ENCODE results near the gene FLRT2.

FLRT2 gene

DNA sequence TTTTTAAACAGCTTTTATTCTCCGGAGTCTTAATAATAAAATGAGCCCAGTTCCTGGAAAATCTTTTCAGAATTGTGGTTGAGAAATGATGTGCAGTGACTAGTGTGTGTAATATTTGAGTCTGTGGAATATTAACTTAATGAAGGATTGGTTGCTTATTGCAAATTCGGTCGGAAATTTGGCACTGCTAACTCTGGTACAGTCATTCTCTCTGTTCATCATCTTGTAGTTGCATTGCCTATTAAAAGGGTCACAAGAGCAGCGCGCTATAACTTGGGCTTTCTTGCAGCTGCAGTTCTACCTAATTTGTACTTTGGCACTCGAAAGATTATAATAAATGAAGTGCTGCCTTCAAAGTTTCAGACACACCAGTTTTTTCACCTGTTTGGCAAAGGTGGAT lies 146.0 kb downstream of the FLRT2 start:
- Histone ChIP-seq H3K27ac (no peak overlapping the region), H3K9me3 (ENCODE audit: severe bottlenecking) (no peaks in the 10 kb centered on the region), H3K36me3 (no peaks in the 10 kb centered on the region), H3K4me3 (ENCODE audit: low read depth, low read length) (no peak overlapping the region), H3K27me3 (ENCODE audit: insufficient read depth, low read depth, severe bottlenecking) (no peaks in the 10 kb centered on the region)
- TF ChIP-seq, protein P1, sequence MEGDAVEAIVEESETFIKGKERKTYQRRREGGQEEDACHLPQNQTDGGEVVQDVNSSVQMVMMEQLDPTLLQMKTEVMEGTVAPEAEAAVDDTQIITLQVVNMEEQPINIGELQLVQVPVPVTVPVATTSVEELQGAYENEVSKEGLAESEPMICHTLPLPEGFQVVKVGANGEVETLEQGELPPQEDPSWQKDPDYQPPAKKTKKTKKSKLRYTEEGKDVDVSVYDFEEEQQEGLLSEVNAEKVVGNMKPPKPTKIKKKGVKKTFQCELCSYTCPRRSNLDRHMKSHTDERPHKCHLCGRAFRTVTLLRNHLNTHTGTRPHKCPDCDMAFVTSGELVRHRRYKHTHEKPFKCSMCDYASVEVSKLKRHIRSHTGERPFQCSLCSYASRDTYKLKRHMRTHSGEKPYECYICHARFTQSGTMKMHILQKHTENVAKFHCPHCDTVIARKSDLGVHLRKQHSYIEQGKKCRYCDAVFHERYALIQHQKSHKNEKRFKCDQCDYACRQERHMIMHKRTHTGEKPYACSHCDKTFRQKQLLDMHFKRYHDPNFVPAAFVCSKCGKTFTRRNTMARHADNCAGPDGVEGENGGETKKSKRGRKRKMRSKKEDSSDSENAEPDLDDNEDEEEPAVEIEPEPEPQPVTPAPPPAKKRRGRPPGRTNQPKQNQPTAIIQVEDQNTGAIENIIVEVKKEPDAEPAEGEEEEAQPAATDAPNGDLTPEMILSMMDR (IDR thresholded peaks at IDR 0.05; ENCODE audit: low read depth, low read length) = no peak
- DNase-seq = no peak

DNA sequence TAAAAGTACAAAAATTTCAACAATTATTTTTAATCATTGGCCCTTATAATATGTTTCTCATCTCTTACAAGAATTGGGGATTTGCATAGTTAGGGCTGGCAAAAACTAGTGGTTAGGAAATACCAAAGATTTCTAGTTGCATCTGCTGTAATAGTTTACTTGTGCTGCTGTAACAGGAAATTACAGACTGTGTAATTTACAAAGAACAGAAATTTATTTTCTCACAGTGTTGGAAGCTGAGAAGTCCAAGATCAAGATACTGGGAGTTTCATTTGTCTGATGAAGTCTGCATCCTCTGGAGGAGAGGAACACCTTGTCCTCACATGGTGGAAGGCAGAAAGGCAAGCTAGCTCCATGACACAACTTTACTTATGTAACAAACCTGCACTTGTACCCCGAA lies 157.0 kb downstream of the FLRT2 start:
- DNase-seq = no peak
- TF ChIP-seq, protein P1 (IDR thresholded peaks at IDR 0.05; ENCODE audit: low read depth, low read length) = no peak
- H3K9me3 ChIP-seq (ENCODE audit: severe bottlenecking) = no peaks in the 10 kb centered on the region

DNA sequence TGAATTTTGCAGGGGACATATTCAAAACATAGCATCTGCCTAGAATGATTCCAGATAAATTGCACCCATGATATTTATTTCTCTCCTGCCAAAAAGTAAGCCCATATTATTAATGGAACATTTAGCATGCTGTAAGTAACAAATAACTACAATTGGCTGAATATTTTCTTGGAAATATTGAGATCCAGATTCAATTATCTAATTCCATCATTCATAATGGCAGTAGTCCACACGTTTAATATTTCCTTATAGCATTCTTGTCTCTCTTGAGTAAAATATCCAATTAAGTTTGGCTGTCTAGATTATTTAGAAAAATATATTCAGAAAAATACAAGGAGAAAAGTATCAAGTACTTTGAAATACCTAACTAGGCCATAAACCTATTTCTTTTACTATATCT lies 157.5 kb downstream of the FLRT2 start:
- Histone ChIP-seq H3K36me3 (no peaks in the 10 kb centered on the region), H3K4me3 (ENCODE audit: low read depth, low read length) (no peak overlapping the region), H3K9me3 (ENCODE audit: severe bottlenecking) (no peaks in the 10 kb centered on the region), H3K27me3 (ENCODE audit: insufficient read depth, low read depth, severe bottlenecking) (no peaks in the 10 kb centered on the region), H3K27ac (no peak overlapping the region)
- TF ChIP-seq, protein P1 (IDR thresholded peaks at IDR 0.05; ENCODE audit: low read depth, low read length) = no peak
- no peak for DNase-seq

More for the DNA sequence above, 157.0 kb downstream of the FLRT2 start:
- H3K4me3 ChIP-seq (ENCODE audit: low read depth, low read length) = no peak overlapping the region
- H3K27ac ChIP-seq = no peak overlapping the region
- H3K27me3 ChIP-seq (ENCODE audit: insufficient read depth, low read depth, severe bottlenecking) = no peaks in the 10 kb centered on the region
- H3K36me3 ChIP-seq = no peaks in the 10 kb centered on the region

DNA sequence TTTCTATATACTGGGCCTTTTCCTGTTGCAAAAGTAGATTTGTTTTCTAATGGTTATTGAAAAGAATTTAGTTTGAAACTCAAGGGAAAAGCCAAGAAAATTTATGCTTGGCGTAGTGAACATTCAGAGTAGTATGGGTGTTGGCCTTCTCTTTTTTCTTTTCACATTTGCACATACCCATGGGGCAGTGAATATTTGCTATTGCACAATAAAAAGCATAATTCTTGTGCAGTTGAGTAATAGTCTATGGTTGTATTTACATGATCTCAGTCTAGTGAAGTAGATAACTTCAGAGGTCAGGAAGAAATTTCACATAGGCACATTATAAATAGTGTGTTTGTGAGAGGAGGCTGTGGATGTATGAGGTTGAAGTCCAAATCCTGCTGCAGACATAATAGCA lies 158.1 kb downstream of the FLRT2 start:
- Histone ChIP-seq H3K27me3 (ENCODE audit: insufficient read depth, low read depth, severe bottlenecking) (no peaks in the 10 kb centered on the region), H3K4me3 (ENCODE audit: low read depth, low read length) (no peak overlapping the region), H3K27ac (no peak overlapping the region), H3K9me3 (ENCODE audit: severe bottlenecking) (no peaks in the 10 kb centered on the region), H3K36me3 (no peaks in the 10 kb centered on the region)
- DNase-seq = no peak
- TF ChIP-seq, protein P1 (IDR thresholded peaks at IDR 0.05; ENCODE audit: low read depth, low read length) = no peak

DNA sequence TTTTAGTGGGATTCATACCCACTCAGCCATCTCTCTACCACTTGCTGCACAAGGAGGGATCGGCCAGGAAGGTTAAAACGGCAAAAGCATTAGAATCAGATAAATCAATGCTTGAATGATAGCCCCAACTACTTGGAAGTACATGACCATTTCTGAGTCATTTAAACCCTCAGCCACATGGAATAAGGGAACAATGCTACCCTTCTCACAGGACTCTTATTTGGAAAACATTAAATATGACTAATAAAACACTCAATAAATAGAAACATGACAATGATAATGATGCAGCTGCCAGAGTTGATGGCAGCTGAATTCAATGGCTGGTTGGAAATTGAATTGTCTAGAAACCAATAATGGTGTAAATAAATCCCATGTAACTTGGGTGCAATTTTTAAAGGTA lies 165.4 kb downstream of the FLRT2 start:
- H3K36me3 ChIP-seq = no peaks in the 10 kb centered on the region
- no peak overlapping the region for H3K27ac ChIP-seq
- no peaks in the 10 kb centered on the region for H3K27me3 ChIP-seq (ENCODE audit: insufficient read depth, low read depth, severe bottlenecking)
- TF ChIP-seq, protein P1 (IDR thresholded peaks at IDR 0.05; ENCODE audit: low read depth, low read length) = no peak
- H3K4me3 ChIP-seq (ENCODE audit: low read depth, low read length) = no peak overlapping the region
- DNase-seq = no peak
- no peaks in the 10 kb centered on the region for H3K9me3 ChIP-seq (ENCODE audit: severe bottlenecking)

DNA sequence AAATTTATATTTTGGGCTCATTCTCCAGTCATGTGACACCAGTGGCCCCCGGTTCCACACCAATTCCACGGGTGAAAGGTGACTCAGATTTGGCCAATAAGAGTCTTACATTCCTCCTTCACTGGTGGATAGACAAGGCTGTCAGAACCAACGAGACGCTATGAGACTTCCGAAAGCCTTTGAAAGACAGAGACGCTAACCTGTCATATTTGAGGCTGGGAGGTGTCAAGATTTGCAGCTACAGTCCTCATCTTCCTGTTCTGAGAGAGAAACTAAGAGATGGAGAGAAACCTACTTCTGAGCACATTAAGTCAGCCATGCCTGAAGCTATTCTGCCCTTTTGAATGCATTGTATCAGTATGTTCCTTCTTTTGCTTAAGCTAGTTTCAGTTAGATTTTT lies 171.2 kb downstream of the FLRT2 start:
- DNase-seq = no peak
- no peaks in the 10 kb centered on the region for H3K36me3 ChIP-seq
- no peak overlapping the region for H3K27ac ChIP-seq
- TF ChIP-seq, protein P1 (IDR thresholded peaks at IDR 0.05; ENCODE audit: low read depth, low read length) = no peak
- no peaks in the 10 kb centered on the region for H3K9me3 ChIP-seq (ENCODE audit: severe bottlenecking)
- no peaks in the 10 kb centered on the region for H3K27me3 ChIP-seq (ENCODE audit: insufficient read depth, low read depth, severe bottlenecking)
- H3K4me3 ChIP-seq (ENCODE audit: low read depth, low read length) = no peak overlapping the region
